ENCODE data around the gene SMIM28.

The SMIM28 gene

GRCh38 chr6:138417493-138418117, 39.9 kb downstream of the SMIM28 start:
- Histone ChIP-seq H3K4me3 (IDR thresholded peaks at IDR 0.05; ENCODE audit: insufficient read depth, low read depth, low read length) (no peak overlapping the region), H3K27me3 (ENCODE audit: insufficient read depth, low read depth) (no peaks in the 10 kb centered on the region), H3K9ac (no peak overlapping the region), H3K36me3 (ENCODE audit: insufficient read depth) (no peaks in the 10 kb centered on the region), H3K79me2 (ENCODE audit: insufficient read depth, low read depth) (no peaks in the 10 kb centered on the region), H3K4me2 (no peak overlapping the region), H4K20me1 (ENCODE audit: insufficient read depth) (no peaks in the 10 kb centered on the region), H2AFZ (ENCODE audit: low read depth) (no peak overlapping the region), H3K27ac (no peak overlapping the region), H3K4me1 (ENCODE audit: low read depth, poor library complexity, severe bottlenecking) (no peaks in the 10 kb centered on the region)
- no peak for TF ChIP-seq CTCF (conservative IDR thresholded peaks at IDR 0.05; ENCODE audit: low read depth, low read length)

GRCh38 chr6:138418118-138418742, 40.5 kb downstream of the SMIM28 start:
- Histone ChIP-seq H3K79me2 (ENCODE audit: insufficient read depth, low read depth) (no peaks in the 10 kb centered on the region), H2AFZ (ENCODE audit: low read depth) (no peak overlapping the region), H3K4me2 (no peak overlapping the region), H4K20me1 (ENCODE audit: insufficient read depth) (no peaks in the 10 kb centered on the region), H3K36me3 (ENCODE audit: insufficient read depth) (no peaks in the 10 kb centered on the region), H3K27me3 (ENCODE audit: insufficient read depth, low read depth) (no peaks in the 10 kb centered on the region), H3K9ac (no peak overlapping the region), H3K4me3 (IDR thresholded peaks at IDR 0.05; ENCODE audit: insufficient read depth, low read depth, low read length) (no peak overlapping the region), H3K27ac (no peak overlapping the region), H3K4me1 (ENCODE audit: low read depth, poor library complexity, severe bottlenecking) (no peaks in the 10 kb centered on the region)
- TF ChIP-seq CTCF (conservative IDR thresholded peaks at IDR 0.05; ENCODE audit: low read depth, low read length), result no peak

- H3K36me3 ChIP-seq (ENCODE audit: insufficient read depth), result no peaks in the 10 kb centered on the region
- H3K27me3 ChIP-seq (ENCODE audit: insufficient read depth, low read depth), result no peaks in the 10 kb centered on the region
- no peaks in the 10 kb centered on the region for H4K20me1 ChIP-seq (ENCODE audit: insufficient read depth)
- H3K4me1 ChIP-seq (ENCODE audit: low read depth, poor library complexity, severe bottlenecking), result no peaks in the 10 kb centered on the region
- H3K4me3 ChIP-seq (IDR thresholded peaks at IDR 0.05; ENCODE audit: insufficient read depth, low read depth, low read length), result no peak overlapping the region
- H3K9ac ChIP-seq, result no peak overlapping the region
- no peak overlapping the region for H3K27ac ChIP-seq
- H3K79me2 ChIP-seq (ENCODE audit: insufficient read depth, low read depth), result no peaks in the 10 kb centered on the region
- no peak overlapping the region for H2AFZ ChIP-seq (ENCODE audit: low read depth)
- H3K4me2 ChIP-seq, result no peak overlapping the region
- no peak for TF ChIP-seq CTCF (conservative IDR thresholded peaks at IDR 0.05; ENCODE audit: low read depth, low read length)
Observed at GRCh38 chr6:138419766-138420165, 42.1 kb downstream of the SMIM28 start.

GRCh38 chr6:138420356-138420755, 42.7 kb downstream of the SMIM28 start:
- H3K4me3 ChIP-seq (IDR thresholded peaks at IDR 0.05; ENCODE audit: insufficient read depth, low read depth, low read length), result no peak overlapping the region
- no peak overlapping the region for H3K4me2 ChIP-seq
- no peaks in the 10 kb centered on the region for H3K36me3 ChIP-seq (ENCODE audit: insufficient read depth)
- no peak overlapping the region for H3K27ac ChIP-seq
- H3K27me3 ChIP-seq (ENCODE audit: insufficient read depth, low read depth), result no peaks in the 10 kb centered on the region
- H3K9ac ChIP-seq, result no peak overlapping the region
- no peaks in the 10 kb centered on the region for H3K4me1 ChIP-seq (ENCODE audit: low read depth, poor library complexity, severe bottlenecking)
- no peak overlapping the region for H2AFZ ChIP-seq (ENCODE audit: low read depth)
- TF ChIP-seq CTCF (conservative IDR thresholded peaks at IDR 0.05; ENCODE audit: low read depth, low read length), result no peak
- no peaks in the 10 kb centered on the region for H4K20me1 ChIP-seq (ENCODE audit: insufficient read depth)
- no peaks in the 10 kb centered on the region for H3K79me2 ChIP-seq (ENCODE audit: insufficient read depth, low read depth)

All from KMS-11 (cell line).